Activated CD8-positive, alpha-beta T cell treated with anti-CD3 and anti-CD28 coated beads, Interleukin-2, amount 10 ng/mL, durations not matched to agents 7 days and 5 days (primary cell): ENCODE results near the gene PTGDR. TPM values are rescaled to one million over a fixed set of nuclear protein-coding genes. Genes with fewer than 3 reads are reported as not detected.

Experiments
- total RNA-seq, 2 experiments: library from RNA; stranded (reverse); gene quantifications; one replicate each; pipeline ENCODE4 v1.2.3, GENCODE V29; 2021

PTGDR gene
- total RNA-seq, 2 experiments from 2014 or later = 0.68 to 1.0 TPM

Other genes with a start within 250 kb of the PTGDR start
- under 1 TPM; 0.18 to 0.29 TPM for gene NID2, start 198.6 kb upstream of the PTGDR start, total RNA-seq
- gene PTGER2, start 46.6 kb downstream of the PTGDR start, total RNA-seq = 100 to 1,000 TPM; 116 to 119 TPM